NCI-H2081 treated with DMSO at 0.1 percent for 48 hours (cell line): ENCODE results near the gene CLMN.
A peak's percentile ranks its signal among the peaks of the same experiment; 100 is the strongest.

Source experiments
- DNase-seq: peaks from one replicate; lab custom pipeline; 2025; lab: John Stamatoyannopoulos, UW

CLMN gene

DNA sequence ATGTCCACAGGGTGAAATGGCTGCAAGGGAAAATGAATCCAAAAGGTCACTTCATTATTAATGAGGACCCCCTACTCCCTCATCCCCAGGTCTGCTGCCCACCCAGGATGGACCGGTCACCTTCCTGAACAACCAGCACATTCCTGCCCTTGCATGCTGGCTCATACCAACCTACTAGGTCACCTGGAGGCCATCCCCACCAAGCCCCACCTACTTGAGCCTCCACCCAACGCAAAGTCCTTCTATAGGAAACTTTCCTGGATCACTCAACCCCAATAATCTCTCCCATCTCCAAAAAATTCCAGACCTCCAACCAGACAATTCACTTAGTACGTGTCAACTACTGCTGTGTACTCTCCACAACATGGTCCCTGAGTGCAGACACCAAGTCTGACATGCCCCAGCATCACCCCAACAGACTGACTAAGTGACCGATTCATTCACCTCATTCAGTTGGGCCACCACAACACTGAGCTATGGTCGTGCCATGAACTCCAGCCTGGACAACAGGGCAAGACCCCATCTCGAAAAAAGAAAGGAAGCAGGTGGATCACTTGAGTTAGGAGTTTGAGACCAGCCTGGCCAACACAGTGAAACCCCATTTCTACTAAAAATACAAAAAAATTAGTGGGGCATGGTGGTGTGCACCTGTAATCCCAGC is 18.1 kb downstream of the CLMN start:
- no peak for DNase-seq

DNA sequence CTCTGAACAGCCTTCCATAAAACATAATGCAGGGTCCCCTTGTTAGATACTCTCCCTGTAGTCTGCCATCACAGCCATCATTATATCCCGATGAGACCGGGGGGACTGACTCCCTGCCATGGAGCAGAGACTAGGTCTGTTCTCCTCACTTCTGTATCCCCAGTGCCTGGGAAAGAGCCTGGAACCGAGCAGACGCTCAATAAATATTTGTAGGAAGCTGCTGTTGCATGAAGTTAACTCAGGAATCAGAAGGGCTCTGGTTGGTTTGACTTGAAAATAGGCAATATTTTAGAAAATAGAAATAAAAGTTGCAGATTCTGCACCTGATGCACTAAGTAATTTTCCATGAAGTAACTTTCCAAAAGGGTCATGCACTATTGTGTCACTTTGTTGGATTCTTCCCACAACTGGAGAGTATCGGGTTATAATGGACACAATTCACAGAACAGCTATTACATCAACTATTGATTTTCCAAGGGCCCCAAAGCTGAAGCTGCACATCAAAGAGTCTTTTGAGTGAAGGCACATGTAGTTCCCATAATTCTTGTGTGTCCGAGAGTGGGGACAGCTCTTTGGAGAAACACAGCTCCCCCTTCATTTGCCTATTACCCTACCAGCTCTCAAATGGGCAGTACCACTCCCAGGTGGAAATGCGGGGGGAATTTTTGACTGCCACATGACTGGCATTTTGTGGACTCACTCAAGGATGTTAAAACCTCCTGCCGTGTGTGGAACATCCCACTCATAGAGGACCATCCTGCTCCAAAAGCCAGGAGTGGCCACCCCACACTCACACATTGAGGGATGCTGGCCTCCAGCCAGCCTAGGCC is 18.8 kb downstream of the CLMN start:
- DNase-seq = no peak

DNA sequence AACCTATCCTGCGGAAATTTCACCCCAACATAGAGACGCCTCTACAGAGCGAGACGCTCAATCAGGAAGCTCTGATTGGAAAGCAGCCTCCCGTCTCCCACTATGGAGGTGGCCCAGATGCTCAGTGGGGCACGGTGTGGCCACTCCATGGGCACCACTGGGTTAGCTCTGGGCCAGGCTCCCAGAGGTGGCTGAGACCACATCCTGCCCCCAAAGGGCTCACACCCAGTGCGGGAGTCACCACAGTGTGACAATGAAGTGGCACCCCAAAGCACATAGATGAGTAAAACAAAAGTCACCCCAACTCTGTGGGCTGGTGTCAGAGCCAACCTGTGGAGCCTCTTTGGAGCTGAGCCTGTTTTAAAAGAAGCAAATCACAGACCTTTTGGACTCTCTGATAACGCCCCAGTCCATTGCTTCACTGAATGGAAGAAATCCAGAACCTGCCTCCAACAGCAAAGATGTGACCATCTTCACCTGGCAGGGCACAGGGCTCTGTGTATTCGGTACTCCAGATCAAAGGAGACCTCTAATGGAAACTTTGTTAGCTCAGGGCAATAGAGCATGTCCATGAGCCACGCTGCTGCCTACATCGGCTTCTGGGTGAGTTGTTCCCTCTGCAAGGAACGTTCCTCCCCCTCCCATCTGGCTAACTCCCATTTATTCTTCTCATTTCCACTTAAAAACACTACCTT is 19.6 kb downstream of the CLMN start:
- no peak for DNase-seq

DNA sequence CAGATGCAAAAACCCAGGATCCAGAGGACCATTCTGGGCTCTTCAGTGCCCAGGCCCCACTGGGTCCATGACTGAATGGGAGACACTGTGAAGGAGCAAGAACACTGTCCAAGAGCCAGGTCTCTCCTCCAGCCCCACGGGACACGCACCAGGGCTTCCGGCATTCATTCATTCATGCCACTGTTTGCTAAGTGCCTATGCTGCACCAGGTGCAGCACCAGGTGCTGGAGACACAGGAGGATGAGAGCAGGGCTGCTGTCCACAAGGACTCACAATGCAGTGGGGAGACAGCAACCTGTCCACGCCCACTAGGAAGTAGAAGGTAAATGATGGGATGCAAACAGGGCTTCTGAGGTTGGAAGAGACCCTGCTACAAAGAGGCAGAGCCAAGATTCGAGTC is 20.4 kb downstream of the CLMN start:
- DNase-seq = no peak

DNA sequence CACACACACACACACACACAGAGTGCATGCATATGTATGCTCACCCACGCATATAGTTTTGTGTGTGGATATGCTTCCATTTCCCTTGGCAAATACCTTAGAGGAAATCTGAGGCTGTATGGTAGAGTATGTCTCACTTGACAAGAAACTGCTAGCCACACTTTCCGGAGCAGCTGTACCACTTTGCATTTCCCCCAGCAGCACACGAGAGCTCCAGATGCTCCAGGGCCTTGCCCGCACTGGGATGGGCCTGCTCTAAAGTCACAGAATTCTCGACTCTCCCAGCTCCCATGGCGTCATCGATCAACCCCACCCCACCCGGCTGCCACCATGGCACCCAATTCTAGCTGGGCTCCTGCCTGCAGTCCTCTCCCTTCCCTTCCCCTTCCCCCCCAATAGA is 21.9 kb downstream of the CLMN start:
- DNase-seq = no peak

DNA sequence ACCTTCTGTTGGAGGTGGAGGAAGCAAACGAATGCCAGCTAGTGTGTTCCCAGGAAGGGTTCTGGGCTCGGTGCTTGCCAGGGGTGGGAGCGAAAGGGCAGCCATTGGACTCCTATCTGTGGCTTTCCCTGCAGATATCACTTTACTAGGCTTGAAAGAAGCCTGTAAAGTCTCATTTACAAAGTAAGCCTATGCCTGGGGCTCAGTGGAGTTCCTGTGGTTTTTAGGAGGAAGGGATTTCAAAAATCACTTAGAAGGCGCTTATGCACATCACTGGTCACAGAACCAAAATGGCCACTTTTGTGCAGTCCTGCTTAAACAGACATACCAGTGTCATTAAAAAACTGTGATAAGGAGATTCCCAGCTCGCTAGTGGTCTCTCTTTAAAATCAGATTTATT is 22.7 kb downstream of the CLMN start:
- DNase-seq = no peak

DNA sequence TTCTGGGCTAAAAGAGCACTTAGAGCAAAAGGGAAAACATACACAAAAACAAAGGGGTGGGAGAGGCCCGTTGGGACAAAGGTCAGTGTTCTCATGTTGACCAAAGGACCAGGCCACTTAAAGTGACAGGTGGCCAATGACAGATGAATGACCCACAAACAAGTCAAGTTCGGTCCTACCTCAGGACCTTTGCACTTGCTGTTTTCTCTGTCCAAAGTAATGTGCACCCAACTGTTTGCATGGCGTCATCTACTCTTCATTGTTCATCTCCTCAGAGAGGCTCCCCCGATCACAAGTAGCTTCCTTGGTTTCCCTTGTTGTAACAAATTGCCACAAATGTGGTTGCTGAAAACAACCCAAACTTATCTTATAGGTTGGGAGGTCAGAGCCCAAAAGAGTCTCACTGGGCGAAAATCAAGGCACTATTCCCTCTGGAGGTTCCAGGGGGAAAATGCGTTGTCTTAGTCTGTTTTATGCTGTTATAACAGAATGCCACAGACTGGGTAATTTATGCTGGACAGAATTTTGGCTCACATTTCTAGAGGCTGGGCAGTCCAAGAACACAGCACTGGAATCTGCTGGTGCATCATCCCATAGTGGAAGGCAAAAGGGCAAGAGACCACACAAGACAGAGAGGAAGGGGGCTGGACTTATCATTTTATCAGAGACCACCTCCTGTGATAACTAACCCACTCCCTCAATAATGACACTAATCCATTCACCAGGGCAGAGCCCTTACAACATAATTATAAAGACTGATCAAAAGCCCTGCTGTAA is 23.9 kb downstream of the CLMN start:
- no peak for DNase-seq

DNA sequence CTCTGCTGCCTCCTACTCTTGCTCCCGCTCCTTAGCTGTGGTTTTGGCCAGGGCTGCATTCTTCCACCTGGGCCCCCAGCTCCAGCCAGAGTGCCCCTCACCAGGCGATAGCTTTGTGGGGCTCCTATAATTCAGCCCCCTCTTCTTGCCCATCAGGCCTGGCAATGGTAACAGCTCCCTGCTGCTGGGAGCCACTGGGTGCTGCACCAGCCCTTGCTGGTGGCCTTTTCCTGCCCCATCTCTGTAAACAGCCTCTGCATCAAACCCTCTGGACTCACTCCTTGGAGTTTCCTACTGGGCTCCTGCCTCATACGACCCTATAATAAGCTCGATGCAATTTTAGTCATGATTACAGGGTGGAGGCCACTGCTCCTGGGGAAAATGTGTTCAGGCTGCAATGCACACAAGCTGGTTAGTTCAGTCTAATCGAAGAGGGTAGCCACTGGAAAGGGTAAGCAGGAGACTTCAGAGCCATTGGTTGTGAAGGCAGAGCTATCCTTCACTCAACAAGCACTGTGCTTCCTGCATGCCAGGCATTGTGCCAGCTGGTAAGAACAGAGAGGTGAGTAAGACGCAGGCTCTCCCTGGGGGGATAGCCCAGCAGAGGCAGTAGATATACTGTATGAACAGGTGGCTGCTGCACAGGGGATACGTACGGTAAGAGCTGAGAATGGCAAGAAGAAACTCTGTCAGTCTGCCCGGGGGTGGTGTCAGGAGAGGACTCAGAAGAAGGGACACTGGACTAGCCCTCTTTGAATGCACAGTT is 24.7 kb downstream of the CLMN start:
- DNase-seq = no peak

DNA sequence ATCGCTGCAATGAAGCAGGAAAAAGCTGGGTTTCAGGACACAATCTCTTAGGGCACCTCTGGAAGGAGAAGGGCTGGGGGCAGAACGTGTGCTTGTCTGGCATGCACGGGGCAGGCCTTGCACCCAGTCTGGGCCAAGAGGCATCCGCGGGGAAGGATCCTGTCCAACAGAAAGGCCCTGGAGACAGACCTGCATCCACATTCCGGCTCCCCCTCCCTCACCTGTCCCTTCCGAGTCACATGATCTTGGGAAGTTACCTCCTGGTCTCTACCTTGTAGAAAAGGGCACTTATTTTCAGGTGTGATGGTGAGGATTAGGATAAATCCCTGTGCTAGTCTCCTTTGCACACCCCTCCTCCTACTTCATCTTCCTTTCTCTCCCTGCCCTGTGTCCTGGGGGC is 25.4 kb downstream of the CLMN start:
- no peak for DNase-seq

DNA sequence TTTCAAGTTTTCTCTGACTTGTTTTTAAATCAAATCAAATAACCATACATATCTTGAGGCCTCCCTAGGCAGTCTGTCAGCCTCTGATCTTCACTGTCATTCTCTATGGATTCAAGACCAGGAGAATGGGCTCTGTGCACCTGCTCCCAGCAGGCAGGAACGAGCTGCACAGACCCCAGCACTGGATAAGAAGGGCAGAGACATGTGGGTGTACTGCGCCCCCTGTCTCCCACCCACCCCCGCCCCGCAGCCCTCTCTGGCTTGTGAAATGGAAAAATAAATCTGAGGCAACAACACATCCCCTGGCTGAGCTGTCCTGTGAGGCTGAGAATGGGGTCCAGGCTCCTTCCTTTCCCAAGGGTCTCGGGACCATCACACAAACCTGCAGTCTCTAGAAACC is 26.3 kb downstream of the CLMN start:
- no peak for DNase-seq

DNA sequence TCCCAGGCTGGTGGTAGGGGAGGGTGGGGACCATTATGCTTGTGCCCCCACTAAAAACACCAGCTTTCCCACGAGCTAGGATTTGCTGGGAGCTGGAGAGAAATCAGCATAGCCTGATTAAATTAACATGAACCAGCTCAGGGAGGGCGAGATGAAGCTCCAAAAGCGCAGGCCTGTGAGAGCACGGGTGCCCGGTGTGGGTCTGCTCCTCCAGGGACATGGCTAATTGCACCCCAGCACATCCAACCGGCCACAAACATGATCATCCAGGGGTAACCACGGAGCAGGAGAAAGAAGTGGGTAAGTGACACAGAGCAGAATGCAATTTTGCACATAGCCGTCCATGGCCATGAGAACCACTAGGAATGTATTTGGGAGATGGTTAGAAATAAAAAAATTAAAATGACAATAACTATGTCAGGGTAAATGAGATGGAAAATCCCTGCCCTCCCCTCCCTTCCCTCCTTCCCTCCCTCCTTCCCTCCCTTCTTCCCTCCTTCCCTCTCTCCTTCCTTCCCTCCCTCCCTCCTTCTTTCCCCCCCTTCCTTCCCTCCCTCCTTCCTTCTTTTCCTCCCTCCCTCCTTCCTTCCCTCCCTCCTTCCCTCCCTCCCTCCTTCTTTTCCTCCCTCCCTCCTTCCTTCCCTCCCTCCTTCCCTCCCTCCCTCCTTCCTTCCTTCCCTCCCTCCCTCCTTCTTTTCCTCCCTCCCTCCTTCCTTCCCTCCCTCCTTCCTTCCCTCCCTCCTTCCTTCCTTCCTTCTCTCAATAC is 26.9 kb downstream of the CLMN start:
- DNase-seq = no peak

DNA sequence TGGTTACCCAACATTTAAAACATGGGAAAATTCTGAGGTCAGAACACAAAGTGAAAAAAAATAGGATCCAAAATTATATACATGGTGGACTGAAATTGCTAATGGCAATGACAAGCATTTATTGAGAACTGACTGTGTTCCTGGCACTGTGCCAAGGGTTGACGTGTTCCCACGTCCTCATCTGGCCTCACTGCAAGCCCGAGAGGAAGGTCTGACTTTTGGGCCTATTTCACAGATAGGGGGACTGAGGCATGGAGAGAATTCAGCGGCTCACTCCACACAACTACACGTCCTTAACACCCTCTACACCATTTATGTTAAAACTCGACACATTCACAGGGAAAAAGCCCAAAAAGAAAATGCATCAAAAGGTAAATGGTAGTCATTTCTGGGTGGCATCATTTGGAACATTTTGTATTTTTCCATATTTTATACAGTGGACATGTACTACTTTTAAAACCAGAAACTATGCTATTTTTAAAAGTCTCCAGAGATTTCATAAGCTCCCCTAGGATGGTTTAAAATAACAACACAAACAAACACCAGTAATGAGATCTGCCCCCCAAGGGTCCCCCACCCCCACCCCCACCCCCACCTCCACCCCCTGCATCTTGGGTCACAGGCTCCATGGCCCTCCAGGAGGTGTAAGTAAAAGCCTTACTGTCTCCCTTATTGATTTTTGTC is 27.7 kb downstream of the CLMN start:
- DNase-seq = no peak

DNA sequence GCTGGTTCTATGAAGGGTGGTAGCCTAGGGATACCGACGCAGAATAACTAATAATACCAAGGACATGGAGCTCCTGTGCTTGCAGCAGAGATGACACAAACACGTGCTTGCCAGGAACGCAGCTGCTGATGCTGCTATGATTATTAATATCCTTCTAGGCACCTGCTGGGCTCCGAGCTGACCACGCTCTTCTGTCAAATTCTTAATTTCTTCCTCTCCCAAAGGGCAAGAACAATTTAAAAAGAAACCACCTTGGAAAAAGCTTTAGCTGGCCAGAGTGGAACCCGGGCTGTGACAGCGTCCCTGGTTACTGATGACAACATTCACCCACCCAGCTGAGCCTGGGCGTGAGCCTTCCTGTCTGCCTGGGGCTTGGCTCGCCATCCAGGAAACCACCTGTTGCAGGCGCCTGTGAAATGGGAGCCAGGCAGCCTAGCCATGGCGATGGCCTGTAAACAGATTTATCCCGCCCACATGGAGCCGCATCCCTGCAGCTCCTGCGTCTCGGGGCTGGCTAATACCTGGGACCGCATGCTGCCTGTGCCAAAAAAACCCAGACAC is 28.8 kb downstream of the CLMN start:
- peak; percentile 77 for DNase-seq

DNA sequence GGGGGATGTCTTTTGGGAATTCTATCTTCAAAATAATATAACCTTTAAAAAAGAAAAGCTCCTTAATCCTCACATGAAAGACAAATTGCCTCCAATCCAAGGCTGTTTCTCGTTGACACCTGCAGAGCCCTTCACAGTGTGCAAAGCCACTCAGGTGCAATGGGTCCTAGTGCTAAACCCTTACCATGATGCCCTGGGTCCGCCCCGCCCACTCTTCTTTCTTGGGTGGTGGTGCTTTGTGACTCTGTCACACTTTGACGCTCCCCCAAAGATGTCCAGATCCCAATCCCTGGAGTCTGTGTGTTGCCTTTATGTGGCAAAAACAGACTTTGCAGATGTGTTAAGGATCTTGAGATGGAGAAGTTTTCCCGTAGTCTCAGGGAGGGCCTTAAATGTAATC is 29.7 kb downstream of the CLMN start:
- no peak for DNase-seq

DNA sequence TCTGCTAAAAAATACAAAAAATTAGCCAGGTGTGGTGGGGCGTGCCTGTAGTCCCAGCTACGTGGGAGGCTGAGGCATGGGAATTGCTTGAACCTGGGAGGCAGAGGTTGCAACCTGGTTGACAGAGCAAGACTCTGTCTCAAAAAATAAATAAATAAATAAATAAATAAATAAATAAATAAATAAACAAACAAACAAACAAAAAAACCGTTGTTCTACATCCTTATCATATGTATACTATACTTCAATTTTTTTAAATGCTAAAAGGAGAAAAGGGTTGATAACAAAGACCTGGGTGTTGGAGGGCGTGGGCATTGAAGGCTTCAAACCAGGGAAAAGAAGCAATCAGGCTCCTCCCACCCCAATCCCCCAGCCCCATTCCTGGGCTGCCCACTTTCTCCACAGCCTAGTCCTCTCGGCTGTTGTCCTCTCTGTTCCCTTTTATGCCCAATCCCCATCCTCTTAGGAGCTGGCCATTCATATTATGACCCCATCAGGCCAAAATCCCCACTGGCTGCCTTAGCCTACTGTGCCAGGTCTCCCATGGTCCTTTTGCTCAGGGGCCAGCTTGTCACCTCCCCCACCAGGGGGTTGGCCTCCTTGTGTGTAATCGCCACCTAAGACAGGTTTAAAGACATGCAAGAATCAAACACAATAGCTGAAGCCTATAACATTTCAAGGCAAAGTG is 30.2 kb downstream of the CLMN start:
- no peak for DNase-seq

DNA sequence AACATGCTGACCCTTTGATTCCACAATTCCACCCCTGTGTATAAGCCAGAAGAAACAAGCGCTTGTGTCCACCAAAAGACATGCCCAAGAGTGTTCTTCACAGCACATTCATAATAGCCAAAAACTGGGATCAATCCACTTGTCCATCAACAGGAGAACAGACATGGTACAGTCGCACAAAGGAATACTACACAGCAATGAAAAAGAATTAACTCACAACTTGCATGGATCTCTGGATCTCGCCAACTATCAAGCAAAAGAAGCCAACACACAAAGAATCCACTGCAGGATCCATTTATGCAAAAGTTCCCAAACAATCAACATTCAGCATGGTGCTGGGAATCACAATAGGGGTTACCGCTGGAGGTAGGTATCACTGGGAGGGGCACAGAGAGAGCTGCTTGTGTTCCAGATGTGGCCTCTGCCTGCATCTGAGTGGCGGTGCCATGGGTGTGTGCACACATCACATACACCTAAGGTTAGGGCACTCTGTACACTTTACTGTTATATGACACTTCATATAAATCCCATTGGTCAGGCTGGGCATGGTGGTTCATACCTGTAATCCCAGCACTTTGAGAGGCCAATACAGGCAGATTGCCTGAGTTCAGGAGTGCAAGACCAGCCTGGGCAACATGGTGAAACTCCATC is 30.9 kb downstream of the CLMN start:
- DNase-seq = no peak

DNA sequence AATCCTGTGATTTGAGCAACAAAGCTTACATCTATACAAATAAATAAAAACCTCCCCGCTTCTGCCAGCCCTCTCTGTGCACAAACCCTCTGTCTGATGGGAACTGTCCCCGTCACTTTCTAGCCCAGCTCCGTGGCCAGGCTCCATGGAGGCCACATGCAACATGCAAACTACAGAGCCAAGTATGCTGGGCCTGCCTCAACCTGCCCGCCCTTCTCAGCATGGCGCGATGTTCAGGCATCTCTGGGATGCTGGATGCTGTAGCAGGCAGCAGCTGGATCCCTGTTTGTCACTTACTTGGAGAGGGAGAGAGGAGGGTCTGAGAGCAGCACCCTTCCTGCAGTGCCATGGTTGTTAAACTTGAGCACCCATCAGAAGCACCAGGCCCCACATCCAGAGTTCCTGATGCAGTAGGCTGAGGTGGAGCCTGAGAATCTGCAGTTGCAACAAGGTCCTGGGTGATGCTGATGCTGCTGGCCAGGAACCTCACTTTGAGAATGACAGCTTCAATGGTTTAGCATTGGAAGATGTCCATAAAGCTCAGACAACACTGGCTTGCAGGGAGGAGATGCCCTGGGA is 32.4 kb downstream of the CLMN start:
- no peak for DNase-seq

DNA sequence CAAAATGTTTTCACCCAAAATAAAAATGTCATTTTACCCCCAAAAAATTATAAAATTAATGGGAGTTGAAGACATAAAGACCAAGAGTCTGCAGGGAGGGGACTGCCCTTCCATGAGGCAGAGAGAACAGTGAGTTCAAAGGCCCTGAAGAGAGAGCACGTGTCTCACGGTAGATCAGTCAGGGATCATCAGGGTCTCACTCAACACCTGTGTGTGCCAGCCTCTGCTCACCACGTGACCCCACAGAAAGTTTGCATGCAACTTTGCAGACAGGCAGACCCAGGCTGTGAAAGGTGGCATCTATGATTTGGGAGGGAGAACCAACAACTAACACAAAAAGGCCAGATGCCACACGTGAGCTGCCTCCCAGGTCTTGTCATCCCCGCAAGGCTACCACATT is 33.1 kb downstream of the CLMN start:
- DNase-seq = no peak
